Astrocyte of the spinal cord (primary cell): ENCODE measurements around the gene CCDC138.
"Not testable (repeated sequence)": the region's sequence is repeated elsewhere in the genome, so short reads cannot be mapped to it uniquely, and the experiment has no call there.

Experiments used
- DNase-seq: peaks from one replicate; pipeline ENCODE4 v3.0.0; 2011; ENCODE audit warnings: low read depth, low spot score
- H3K4me3 ChIP-seq: 2 replicates; pipeline ENCODE4 v1.5.1; 2011; ENCODE audit warnings: low read depth, mild to moderate bottlenecking, low read length, moderate library complexity
- CTCF ChIP-seq: IDR thresholded peaks from 2 replicates; pipeline ENCODE4 v1.5.1; 2012; ENCODE audit warnings: low read depth, mild to moderate bottlenecking, low read length, inconsistent platforms
- in situ Hi-C: cut with HindIII; loops from 2 replicates; pipeline ENCODE4 v1.10.0; 2017; ENCODE audit warnings: low sequenced_read_pairs

CCDC138 gene

GRCh38 chr2:108786354-108787215 lies at the start of gene CCDC138:
CCDC138 (plus strand) TSS chr2:108786771; CDS start chr2:108786823, 52 bp downstream.
- H3K4me3 ChIP-seq, result peak within 1 kb of the TSS; percentile 67
- in situ Hi-C loops, result no loop called here
- TF ChIP-seq CTCF, result no peak
- peak; percentile 90 for DNase-seq

- H3K4me3 ChIP-seq, in situ Hi-C loops, DNase-seq: not testable (repeated sequence)
These were observed 28.6 kb upstream of the CCDC138 start for GRCh38 chr2:108757973-108758372.

GRCh38 chr2:108762618-108763017 lies 24.0 kb upstream of the CCDC138 start:
- H3K4me3 ChIP-seq, in situ Hi-C loops, DNase-seq: not testable (repeated sequence)

- DNase-seq, H3K4me3 ChIP-seq, in situ Hi-C loops: not testable (repeated sequence)
These were observed 19.9 kb upstream of the CCDC138 start for GRCh38 chr2:108766671-108767070.

GRCh38 chr2:108767859-108768258 lies 18.7 kb upstream of the CCDC138 start:
- DNase-seq, H3K4me3 ChIP-seq, in situ Hi-C loops: not testable (repeated sequence)

GRCh38 chr2:108776475-108776874 lies 10.1 kb upstream of the CCDC138 start:
- no peak overlapping the region for H3K4me3 ChIP-seq
- no peak for TF ChIP-seq CTCF
- no peak for DNase-seq
- in situ Hi-C loops, result no loop called here

- no peak for TF ChIP-seq CTCF
- DNase-seq, result no peak
- no peak overlapping the region for H3K4me3 ChIP-seq
- in situ Hi-C loops, result no loop called here
These were observed 7.7 kb upstream of the CCDC138 start for GRCh38 chr2:108778857-108779256.

- no peak for TF ChIP-seq CTCF
- in situ Hi-C loops, result no loop called here
- no peak for DNase-seq
- peak overlapping the region; percentile 67 for H3K4me3 ChIP-seq
These were observed 590 bp upstream of the CCDC138 start for GRCh38 chr2:108786008-108786353.

GRCh38 chr2:108787216-108787541 lies 608 bp downstream of the CCDC138 start:
- in situ Hi-C loops, result no loop called here
- DNase-seq, result no peak
- H3K4me3 ChIP-seq, result peak overlapping the region; percentile 67
- no peak for TF ChIP-seq CTCF
